GM19455 (cell line): ENCODE results near the gene ATP23.

Source experiments
- ATAC-seq: cut with Tn5 transposase; IDR thresholded peaks from one replicate; pipeline ENCODE4 v1.9.1; 2021; ENCODE audit not compliant: unreplicated experiment

The ATP23 gene

DNA sequence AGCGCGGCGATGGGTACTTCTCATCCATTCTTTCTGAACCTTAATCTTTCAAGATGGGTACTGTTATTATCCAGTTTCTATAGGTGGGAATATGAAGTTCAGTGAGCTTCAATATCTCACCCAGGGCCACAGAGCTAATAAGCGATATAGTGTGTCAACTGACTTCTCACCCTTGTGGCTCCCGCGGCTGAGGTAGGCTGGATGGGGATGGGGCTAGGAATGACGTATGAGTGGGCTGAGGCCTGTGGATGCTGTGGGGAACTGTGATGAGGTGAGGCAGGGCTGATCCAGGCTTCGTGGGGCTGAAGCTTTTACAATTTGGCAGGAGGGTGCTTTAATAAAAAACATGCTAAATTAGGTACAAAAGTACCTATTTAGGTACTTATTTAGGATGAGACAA, 32.9 kb upstream of the ATP23 start:
- no peak for ATAC-seq

GRCh38 chr12:57909056-57909455, 32.3 kb upstream of the ATP23 start:
- no peak for ATAC-seq

DNA sequence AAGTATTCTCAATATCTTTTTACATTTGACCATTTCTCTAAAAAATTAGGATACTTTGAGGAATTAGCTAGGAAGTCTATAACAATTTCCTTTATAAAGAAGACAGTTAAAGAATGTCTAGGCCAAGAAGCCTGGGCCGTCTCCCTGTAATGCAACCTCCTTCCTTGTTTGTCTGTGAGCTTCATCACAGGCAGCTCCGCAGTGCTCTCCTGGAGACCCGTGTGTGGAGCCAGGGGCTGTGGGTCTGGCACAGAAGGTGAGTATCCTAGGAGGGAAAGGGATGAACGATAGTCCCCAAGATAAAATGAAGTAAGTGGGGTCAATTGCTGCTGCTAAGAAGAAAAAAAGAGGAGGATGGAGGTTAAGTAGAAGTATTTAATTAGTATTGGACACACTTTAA, 31.8 kb upstream of the ATP23 start:
- no peak for ATAC-seq

DNA sequence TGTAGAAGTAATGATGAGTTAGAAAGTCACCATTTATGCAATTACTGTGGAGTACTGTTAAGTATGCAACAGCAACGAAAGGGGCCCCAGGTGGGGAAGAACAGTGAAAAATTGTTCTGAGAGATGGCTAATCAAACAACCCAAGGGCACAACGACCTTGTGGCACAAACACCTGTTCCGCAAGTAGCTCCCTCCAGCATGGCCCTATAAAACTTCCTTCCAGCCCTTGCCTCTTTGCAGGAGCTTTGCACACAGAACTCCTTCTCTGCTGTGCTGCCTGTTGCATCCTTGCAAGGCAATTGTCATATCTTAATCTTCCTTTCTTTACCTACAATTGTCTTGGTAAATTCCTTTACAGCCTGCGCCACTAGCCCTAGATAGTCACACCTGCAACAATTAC, 23.2 kb upstream of the ATP23 start:
- no peak for ATAC-seq

DNA sequence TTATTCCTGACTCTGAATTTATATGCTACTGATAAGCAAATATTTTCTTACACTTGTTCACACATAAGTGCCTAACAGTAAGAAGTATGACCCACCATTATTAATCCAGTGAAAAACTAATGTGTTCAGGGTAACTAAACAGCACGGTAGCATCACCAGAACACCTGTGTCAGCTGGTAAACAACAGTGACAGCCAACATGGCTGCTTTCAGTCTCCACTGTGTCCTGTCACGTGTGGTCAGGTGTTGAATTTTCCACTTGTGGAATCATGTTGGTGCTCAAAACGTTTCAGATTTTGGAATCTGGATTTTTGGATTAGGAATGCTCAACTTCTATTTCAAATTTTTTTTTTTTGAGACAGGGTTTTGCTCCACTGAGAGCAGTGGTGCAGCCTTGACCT, 14.3 kb upstream of the ATP23 start:
- ATAC-seq = no peak

- ATAC-seq = no peak
These were observed 12.1 kb upstream of the ATP23 start for GRCh38 chr12:57929092-57929830.

- no peak for ATAC-seq
These were observed 6.5 kb upstream of the ATP23 start for GRCh38 chr12:57934819-57935218.

DNA sequence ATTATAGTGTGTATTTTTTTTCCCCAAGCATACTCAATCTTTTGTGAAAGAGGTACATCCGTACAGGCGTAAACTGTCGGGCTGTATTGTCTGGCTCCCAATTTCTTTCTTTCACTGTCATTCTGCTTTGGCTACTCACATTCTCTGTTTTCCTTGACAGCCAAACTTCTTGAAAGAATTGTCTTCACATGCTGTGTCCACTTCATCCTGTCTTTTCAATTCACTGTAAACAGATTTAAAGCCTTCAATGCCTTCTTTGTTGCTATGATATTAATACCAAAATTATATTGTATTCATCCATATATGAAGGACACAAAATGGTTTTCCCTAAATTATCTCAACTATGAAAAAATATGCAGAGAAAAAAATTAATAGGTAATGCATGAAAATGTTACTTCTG, 6.0 kb upstream of the ATP23 start:
- no peak for ATAC-seq

DNA sequence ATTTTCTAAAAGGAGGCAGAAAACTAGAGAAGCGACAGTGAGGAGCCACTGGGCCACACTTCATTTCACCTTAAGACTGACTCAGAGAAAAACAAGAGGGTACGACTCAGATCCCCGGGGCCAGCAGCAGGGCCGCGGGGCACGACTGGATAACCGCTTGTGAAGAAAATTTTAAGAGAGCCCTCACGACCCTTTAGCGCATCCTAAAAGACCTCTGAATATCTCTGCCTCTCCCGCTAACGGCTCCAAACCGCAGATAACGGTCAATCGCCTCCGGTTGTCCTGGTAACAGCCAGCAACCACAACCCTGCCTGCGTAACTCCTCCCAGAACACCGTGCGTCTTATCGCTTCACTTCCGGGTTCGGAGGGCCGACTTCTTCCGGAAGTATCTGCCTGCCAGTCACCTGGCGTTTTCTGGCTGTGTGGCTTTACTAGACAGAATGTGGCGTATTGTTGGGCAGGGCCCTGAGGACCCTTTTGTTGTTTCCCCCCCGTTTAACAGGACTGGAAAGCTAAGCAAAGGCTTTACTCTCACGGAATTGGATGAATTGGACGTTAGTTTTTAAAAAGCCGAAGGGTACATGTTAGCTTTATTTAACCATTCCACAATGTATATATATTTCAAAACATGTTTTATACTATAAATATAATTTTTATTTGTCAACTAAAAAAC, 5.4 kb upstream of the ATP23 start:
- ATAC-seq = peak; percentile 99

DNA sequence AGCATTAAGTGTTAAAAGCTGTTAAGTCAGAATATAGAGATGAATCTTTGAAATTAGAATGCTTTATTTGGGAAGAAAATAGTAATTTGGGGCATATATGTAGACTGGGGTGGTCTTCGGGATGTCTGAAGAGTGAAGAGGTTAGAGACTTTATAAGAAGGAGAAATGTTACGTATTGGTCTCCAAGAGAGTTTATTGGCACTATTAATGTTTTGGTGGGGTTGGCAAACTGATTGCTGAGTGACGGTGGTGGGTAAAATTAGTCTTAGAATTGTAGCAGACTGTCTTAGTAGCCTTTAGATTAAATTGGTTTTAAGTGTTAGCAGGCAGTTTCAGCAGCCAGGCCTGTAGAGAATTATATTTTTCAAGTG, 4.9 kb upstream of the ATP23 start:
- ATAC-seq = no peak

- ATAC-seq = no peak
These were observed 2.1 kb upstream of the ATP23 start for GRCh38 chr12:57939291-57939690.

GRCh38 chr12:57940052-57940914, 1.1 kb upstream of the ATP23 start:
- no peak for ATAC-seq

GRCh38 chr12:57940915-57941164, 527 bp upstream of the ATP23 start:
- no peak for ATAC-seq

DNA sequence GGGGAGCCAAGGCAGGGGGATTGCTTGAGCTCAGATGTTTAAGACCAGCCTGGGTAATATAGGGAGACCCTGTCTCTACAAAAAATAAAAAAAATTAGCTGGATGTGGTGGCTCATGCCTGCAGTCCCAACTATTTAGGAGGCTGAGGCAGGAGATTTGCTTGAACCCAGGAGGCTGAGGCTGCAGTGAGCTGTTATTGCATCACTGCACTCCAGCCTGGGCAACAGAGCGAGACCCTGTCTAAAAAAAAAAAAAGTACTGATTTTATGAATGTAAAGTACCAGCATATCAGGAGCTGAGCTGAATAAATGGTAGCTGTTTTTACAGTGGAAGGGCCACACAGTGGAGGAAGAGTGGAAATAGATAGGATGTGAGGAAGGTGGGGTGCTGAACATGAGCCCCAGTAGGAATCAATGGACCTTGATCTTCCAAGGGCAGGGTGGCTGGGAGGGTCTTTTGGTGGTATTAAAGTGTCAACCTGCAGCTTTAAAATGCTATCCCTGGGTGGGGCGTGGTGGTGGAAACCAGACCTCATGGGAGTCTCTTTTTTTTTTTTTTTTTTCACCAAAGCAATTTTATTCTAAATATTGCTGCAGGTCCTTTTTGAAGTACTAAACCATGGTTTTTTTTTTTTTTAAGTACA, 2.2 kb downstream of the ATP23 start:
- no peak for ATAC-seq

DNA sequence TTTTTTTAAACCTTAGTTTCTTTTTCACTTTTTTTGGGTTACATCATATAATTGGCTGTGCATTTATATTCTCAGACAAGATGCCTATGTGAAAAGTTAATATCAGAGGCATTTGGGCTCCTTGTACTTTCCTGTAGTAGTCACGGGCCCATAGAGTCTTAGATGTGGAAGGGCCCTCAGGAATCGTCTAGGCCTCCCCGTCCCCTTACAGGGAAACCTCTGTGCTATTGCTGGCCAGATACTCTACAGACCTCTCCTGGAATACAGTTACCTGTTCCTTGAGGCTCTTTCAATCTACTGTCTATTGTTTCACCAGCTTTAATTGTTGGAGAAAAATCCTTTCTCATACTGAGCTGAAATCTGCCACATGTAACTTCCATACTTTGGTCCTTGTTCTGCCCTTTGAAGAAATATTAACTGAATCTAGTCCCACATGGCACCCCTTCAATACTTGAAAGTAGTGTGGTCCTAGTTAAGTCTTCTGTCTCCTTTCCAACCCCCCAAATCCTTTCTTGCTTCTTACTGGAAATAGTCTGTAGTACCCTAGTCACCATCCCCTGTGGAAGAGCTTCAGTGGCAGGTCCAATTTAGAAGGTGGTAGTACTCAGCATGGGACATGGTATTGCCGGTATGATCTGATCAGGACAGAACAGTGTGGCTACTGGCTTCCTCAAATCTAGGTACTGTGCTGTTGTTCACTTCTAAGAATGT, 3.1 kb downstream of the ATP23 start:
- no peak for ATAC-seq

DNA sequence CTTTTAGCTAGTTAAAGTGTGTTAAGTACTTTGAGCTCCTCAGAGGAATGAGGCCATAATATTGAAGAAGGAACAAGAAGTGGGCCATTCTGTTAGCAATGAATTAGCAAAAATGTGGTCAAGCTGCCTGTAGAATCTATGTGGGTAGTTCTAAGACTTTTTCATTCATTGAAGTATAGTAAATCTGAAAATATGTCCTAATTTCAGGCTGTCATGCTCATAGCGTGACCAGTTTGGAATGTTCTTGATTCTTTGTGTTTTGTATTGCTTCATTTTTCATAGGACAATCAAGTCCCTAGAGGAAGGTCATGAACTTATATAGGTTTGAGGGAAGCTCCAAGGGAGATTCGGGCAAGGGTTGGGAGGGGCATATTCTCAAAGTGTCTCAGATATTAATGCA, 11.4 kb downstream of the ATP23 start:
- ATAC-seq = no peak

GRCh38 chr12:57954768-57955167, 13.4 kb downstream of the ATP23 start:
- ATAC-seq = no peak

DNA sequence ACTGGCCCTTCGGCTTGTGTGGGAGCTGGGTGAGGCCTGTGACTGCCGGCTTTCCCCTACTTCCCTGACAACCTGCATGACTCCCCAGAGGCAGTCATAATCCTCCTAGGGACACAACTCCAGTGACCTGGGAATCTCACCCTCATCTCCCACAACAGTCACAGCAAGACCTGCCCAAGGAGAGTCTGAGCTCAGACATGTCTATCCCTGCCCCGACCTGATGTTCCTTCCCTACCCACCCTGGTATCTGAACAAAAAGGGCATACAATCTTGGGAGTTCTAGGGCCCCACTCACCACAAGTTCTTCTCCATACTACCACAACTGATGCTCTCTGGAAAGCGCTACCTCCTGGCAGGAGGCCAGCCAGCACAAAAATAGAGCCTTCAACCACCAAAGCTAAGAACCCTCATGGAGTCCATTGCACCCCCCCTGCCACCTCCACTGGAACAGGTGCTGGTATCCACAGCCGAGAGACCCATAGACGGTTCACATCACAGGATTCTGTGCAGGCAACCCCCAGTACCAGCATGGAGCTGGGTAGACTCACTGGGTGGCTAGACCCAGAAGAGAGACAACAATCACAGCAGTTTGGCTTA, 16.8 kb downstream of the ATP23 start:
- ATAC-seq = no peak

- ATAC-seq = no peak
These were observed 23.1 kb downstream of the ATP23 start for GRCh38 chr12:57964421-57964820.

DNA sequence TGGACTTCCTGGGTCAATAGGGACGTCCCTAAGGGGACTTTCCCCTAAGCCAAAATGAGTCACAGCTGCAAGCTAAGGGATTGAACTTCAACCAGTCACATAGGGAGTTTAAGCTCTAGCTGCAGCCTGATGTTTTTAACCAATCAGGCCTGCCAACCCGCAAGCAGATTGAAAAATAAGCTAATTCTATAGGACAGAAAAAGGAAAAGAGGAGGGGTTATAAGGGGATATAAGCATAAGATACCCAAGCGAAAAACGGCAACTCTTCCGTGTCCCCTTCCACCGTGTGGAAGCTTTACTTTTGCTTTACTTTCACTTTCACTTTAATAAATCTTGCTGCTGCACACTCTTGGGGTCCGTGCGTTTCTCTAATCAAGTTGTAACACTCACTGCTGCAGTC, 24.4 kb downstream of the ATP23 start:
- ATAC-seq = no peak

- ATAC-seq = no peak
These were observed 25.2 kb downstream of the ATP23 start for GRCh38 chr12:57966536-57966935.
